ENCODE data around the gene TMEM109.

TMEM109 gene

GRCh38 chr11:60966890-60967289 lies 52.9 kb downstream of the TMEM109 start:
- no peak overlapping the region for H3K4me2 ChIP-seq
- no peaks in the 10 kb centered on the region for H3K27me3 ChIP-seq (ENCODE audit: insufficient read depth, low read depth)
- H4K20me1 ChIP-seq (ENCODE audit: insufficient read depth) = no peaks in the 10 kb centered on the region
- no peaks in the 10 kb centered on the region for H3K36me3 ChIP-seq (ENCODE audit: insufficient read depth)
- no peaks in the 10 kb centered on the region for H3K4me1 ChIP-seq (ENCODE audit: low read depth, poor library complexity, severe bottlenecking)
- H3K9ac ChIP-seq = no peak overlapping the region
- no peak overlapping the region for H3K27ac ChIP-seq
- TF ChIP-seq CTCF (conservative IDR thresholded peaks at IDR 0.05; ENCODE audit: low read depth, low read length) = no peak
- no peak overlapping the region for H3K4me3 ChIP-seq (IDR thresholded peaks at IDR 0.05; ENCODE audit: insufficient read depth, low read depth, low read length)
- no peaks in the 10 kb centered on the region for H3K79me2 ChIP-seq (ENCODE audit: insufficient read depth, low read depth)
- no peak overlapping the region for H2AFZ ChIP-seq (ENCODE audit: low read depth)

- Histone ChIP-seq H2AFZ (ENCODE audit: low read depth) (no peak overlapping the region), H3K79me2 (ENCODE audit: insufficient read depth, low read depth) (no peaks in the 10 kb centered on the region), H3K36me3 (ENCODE audit: insufficient read depth) (no peaks in the 10 kb centered on the region), H3K4me3 (IDR thresholded peaks at IDR 0.05; ENCODE audit: insufficient read depth, low read depth, low read length) (no peak overlapping the region), H3K27me3 (ENCODE audit: insufficient read depth, low read depth) (no peaks in the 10 kb centered on the region), H3K4me2 (no peak overlapping the region), H3K4me1 (ENCODE audit: low read depth, poor library complexity, severe bottlenecking) (no peaks in the 10 kb centered on the region), H4K20me1 (ENCODE audit: insufficient read depth) (no peaks in the 10 kb centered on the region), H3K27ac (no peak overlapping the region), H3K9ac (no peak overlapping the region)
- TF ChIP-seq CTCF (conservative IDR thresholded peaks at IDR 0.05; ENCODE audit: low read depth, low read length) = no peak
Observed at GRCh38 chr11:60968223-60968622, 54.3 kb downstream of the TMEM109 start.

GRCh38 chr11:60970369-60970774 lies 56.4 kb downstream of the TMEM109 start:
- Histone ChIP-seq H2AFZ (ENCODE audit: low read depth) (peak overlapping the region; percentile 46; the same call in 1 of the 2 replicates), H3K4me2 (peak overlapping the region; percentile 14; the same call in 1 of the 2 replicates), H3K36me3 (ENCODE audit: insufficient read depth) (no peaks in the 10 kb centered on the region), H3K4me3 (IDR thresholded peaks at IDR 0.05; ENCODE audit: insufficient read depth, low read depth, low read length) (no peak overlapping the region), H3K27ac (no peak overlapping the region), H4K20me1 (ENCODE audit: insufficient read depth) (no peaks in the 10 kb centered on the region), H3K4me1 (ENCODE audit: low read depth, poor library complexity, severe bottlenecking) (no peaks in the 10 kb centered on the region), H3K9ac (no peak overlapping the region), H3K27me3 (ENCODE audit: insufficient read depth, low read depth) (no peaks in the 10 kb centered on the region), H3K79me2 (ENCODE audit: insufficient read depth, low read depth) (no peaks in the 10 kb centered on the region)
- peak; percentile 91 for TF ChIP-seq CTCF (conservative IDR thresholded peaks at IDR 0.05; ENCODE audit: low read depth, low read length)

- no peak for TF ChIP-seq CTCF (conservative IDR thresholded peaks at IDR 0.05; ENCODE audit: low read depth, low read length)
- Histone ChIP-seq H3K27me3 (ENCODE audit: insufficient read depth, low read depth) (no peaks in the 10 kb centered on the region), H3K4me2 (peak overlapping the region; percentile 14; the same call in 1 of the 2 replicates), H3K4me1 (ENCODE audit: low read depth, poor library complexity, severe bottlenecking) (no peaks in the 10 kb centered on the region), H2AFZ (ENCODE audit: low read depth) (no peak overlapping the region), H3K79me2 (ENCODE audit: insufficient read depth, low read depth) (no peaks in the 10 kb centered on the region), H3K9ac (no peak overlapping the region), H3K4me3 (IDR thresholded peaks at IDR 0.05; ENCODE audit: insufficient read depth, low read depth, low read length) (no peak overlapping the region), H3K36me3 (ENCODE audit: insufficient read depth) (no peaks in the 10 kb centered on the region), H3K27ac (no peak overlapping the region), H4K20me1 (ENCODE audit: insufficient read depth) (no peaks in the 10 kb centered on the region)
Observed at GRCh38 chr11:60970890-60971289, 56.9 kb downstream of the TMEM109 start.

Measured in KMS-11 (cell line).